PC-9 (cell line): ENCODE data around the gene REV3L.

ENCODE experiments used
- CTCF ChIP-seq: fragments of 200-600 bp; sonication (generic); conservative IDR thresholded peaks from 2 replicates; pipeline ENCODE4 v1.6.1; 2017; ENCODE audit warnings: mixed run types, antibody characterized with exemption, mild to moderate bottlenecking, moderate library complexity
- EZH2 ChIP-seq: fragments of 200-600 bp; sonication (generic); IDR thresholded peaks from 2 replicates; pipeline ENCODE4 v1.8.0; 2017; ENCODE audit warnings: antibody characterized with exemption, low read depth

- TF ChIP-seq CTCF = no peak
- TF ChIP-seq EZH2 = no peak
Measured at GRCh38 chr6:111472933-111473435, 10.0 kb downstream of the REV3L start.
